Astrocyte of the spinal cord (primary cell): ENCODE measurements around the gene AGAP1.

Source experiments
- DNase-seq: peaks from one replicate; pipeline ENCODE4 v3.0.0; 2011; ENCODE audit warnings: low read depth, low spot score
- H3K4me3 ChIP-seq: 2 replicates; pipeline ENCODE4 v1.5.1; 2011; ENCODE audit warnings: low read depth, mild to moderate bottlenecking, low read length, moderate library complexity
- in situ Hi-C: cut with HindIII; loops from 2 replicates; pipeline ENCODE4 v1.10.0; 2017; ENCODE audit warnings: low sequenced_read_pairs
- TF ChIP-seq, protein P1 (sequence below): IDR thresholded peaks from 2 replicates; pipeline ENCODE4 v1.5.1; 2012; ENCODE audit warnings: low read depth, mild to moderate bottlenecking, low read length, inconsistent platforms

AGAP1 gene

DNA sequence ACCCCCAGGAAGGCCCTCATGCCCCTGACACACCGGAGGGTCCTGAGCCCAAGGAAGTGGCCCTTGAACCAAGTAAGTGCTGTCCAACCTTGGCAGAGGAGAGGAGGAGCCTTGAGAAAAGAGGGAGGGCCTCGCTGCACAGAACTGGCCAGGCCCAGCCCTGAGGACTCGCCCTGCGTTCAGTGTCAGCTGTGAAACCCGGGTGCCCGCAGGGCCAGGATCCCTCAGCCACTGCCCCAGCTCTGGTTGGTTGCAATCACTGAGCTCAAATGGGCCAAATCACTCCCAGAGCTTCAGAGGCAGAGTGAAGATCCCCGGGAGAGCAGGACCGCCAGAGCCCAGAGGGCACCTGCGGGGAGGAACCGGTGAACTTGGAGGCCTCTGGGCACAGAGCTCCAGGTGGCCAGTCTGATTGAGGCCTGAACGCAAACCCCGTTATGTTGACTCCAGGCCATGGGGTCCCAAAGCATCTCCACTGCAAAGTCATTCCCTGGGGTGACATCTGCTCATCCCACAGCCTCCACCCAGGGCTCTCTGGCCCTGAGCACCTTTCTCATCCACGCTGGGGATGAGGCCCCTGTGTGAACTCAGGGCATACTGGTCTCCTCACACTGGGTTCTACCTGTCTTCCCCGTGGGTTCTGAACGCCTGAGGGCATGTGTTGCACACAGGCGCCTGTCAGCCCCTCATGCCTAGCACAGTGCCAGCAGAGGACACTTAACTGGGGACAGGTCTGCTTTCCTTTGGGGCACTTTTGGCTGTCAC lies 662.4 kb downstream of the AGAP1 start:
- DNase-seq: no peak
- TF ChIP-seq, protein P1, sequence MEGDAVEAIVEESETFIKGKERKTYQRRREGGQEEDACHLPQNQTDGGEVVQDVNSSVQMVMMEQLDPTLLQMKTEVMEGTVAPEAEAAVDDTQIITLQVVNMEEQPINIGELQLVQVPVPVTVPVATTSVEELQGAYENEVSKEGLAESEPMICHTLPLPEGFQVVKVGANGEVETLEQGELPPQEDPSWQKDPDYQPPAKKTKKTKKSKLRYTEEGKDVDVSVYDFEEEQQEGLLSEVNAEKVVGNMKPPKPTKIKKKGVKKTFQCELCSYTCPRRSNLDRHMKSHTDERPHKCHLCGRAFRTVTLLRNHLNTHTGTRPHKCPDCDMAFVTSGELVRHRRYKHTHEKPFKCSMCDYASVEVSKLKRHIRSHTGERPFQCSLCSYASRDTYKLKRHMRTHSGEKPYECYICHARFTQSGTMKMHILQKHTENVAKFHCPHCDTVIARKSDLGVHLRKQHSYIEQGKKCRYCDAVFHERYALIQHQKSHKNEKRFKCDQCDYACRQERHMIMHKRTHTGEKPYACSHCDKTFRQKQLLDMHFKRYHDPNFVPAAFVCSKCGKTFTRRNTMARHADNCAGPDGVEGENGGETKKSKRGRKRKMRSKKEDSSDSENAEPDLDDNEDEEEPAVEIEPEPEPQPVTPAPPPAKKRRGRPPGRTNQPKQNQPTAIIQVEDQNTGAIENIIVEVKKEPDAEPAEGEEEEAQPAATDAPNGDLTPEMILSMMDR: no peak
- in situ Hi-C loops: no loop called here
- no peak overlapping the region for H3K4me3 ChIP-seq

GRCh38 chr2:236156860-236157194 lies 663.0 kb downstream of the AGAP1 start:
- no peak for DNase-seq
- H3K4me3 ChIP-seq: no peak overlapping the region
- in situ Hi-C loops: no loop called here
- TF ChIP-seq, protein P1: no peak

GRCh38 chr2:236157366-236157765 lies 663.5 kb downstream of the AGAP1 start:
- in situ Hi-C loops: no loop called here
- H3K4me3 ChIP-seq: no peak overlapping the region
- DNase-seq: no peak
- TF ChIP-seq, protein P1: no peak

DNA sequence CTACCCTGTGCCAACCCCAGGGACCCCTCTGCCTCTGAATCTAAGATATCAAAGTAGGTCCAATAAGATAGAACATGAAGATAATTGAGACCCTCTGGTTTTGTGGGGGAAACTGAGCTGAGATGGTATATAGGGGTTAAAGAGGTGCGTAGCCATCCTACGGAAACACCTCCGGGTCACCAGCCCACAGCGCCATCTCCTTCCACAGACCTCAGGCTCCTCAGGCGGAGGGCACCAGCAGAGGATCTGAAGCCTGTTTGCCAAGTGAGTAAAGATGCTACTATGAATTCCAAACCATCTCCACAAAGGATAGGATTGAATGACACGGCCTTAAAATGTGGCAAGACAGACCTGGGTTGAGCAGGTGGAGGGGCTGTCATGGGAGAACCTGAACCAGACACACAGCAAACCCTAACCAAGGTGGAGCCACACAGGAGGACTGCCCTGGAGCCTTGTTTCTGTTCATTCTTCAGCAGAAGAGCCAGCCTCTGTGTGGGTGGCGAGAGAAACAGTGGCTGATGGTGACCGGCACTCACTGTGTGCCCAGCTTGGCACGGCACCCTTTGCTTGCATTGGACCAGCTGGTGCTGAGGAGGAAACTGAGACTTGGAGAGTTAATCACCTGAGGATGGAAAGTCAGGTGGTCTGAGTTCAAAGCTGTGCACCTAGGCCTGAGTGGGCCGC lies 664.1 kb downstream of the AGAP1 start:
- H3K4me3 ChIP-seq: no peak overlapping the region
- in situ Hi-C loops: no loop called here
- no peak for DNase-seq
- TF ChIP-seq, protein P1: no peak

DNA sequence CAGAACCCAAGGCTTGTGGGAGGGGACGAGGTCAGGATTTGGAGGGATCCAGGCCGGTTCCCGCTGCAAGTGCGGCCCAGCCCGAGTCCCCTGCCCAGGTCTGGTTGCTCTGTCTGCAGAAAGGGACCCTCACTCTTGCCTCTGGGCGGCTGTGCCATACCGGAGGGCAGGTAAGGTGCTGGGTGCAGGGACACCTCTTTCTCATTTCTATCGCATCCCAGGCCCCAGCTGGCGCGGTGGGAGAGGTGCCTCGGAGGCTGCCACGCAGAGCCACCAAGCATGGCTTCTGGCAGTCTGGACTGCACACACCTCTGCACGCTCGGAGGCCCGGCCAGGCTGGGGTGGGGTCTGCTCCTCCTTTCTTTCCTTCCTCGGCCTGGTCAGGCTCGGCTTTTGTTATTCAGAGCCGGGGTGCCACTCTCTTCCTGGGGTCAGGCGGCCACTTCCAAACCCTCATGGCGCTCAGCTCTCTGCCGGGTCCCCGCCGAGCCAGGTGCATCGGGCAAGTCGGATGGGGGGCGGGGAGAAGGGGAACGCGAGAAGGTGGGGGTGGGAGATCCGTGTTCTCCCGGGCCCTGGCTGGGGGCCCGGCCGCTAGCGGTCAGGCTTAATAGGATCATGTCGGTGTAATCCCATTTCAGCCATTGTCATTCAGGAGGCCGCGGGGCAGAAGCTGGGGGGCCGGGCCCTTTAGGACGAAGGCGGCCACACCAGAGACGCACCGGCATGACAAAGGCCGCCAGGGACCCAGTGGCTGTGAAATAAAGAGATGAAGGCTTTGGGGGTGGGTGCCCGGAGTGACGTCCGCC lies 665.3 kb downstream of the AGAP1 start:
- no peak for DNase-seq
- H3K4me3 ChIP-seq: no peak overlapping the region
- TF ChIP-seq, protein P1: no peak
- in situ Hi-C loops: no loop called here

DNA sequence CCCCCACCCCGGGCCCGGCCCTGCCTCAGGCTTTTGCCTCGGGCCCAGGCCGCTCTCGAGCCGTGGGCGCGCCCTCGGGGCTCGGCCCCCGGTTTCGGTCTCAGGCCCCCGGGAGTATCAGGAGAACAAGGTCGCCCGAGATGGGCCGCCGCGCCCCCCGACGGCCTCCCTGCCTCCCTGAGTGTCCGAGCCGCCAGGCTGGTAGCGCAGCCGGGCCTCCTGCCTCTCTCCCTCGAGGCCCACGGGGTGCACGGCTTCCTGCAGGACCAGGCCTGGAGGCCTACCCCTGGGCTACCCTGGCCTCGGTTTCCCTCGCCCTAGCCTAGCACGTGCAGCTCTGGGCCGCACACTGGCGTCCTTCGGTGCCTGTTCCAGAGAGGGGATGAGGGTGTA lies 665.9 kb downstream of the AGAP1 start:
- no peak overlapping the region for H3K4me3 ChIP-seq
- in situ Hi-C loops: no loop called here
- TF ChIP-seq, protein P1: no peak
- DNase-seq: no peak
